Skeletal muscle satellite cell (primary cell): ENCODE data around the gene FRMD1.

Experiments
- H3K27me3 ChIP-seq: 2 replicates; pipeline ENCODE4 v1.7.0; 2013; ENCODE audit warnings: low read length; ENCODE audit not compliant: control insufficient read depth, insufficient read depth
- H3K36me3 ChIP-seq: 2 replicates; pipeline ENCODE4 v1.7.0; 2013; ENCODE audit warnings: mild to moderate bottlenecking, control low read depth, low read length; ENCODE audit not compliant: insufficient read depth
- H3K4me1 ChIP-seq: 2 replicates; pipeline ENCODE4 v1.7.0; 2013; ENCODE audit warnings: low read length; ENCODE audit not compliant: control insufficient read depth, insufficient read depth
- H3K4me2 ChIP-seq: 2 replicates; pipeline ENCODE4 v1.7.0; 2013; ENCODE audit warnings: mild to moderate bottlenecking, low read length
- H3K4me3 ChIP-seq: 2 replicates; pipeline ENCODE4 v1.7.0; 2013; ENCODE audit warnings: low read length
- H3K9ac ChIP-seq: 2 replicates; pipeline ENCODE4 v1.7.0; 2013; ENCODE audit warnings: mild to moderate bottlenecking, low read depth, low read length, moderate library complexity
- H3K9me3 ChIP-seq: replicated peaks from 2 replicates; pipeline ENCODE4 v1.7.0; 2013; ENCODE audit warnings: mild to moderate bottlenecking, control low read depth, low read length

FRMD1 gene

GRCh38 chr6:168055696-168056489 lies 23.1 kb downstream of the FRMD1 start:
- H3K36me3 ChIP-seq: no peaks in the 10 kb centered on the region
- H3K4me3 ChIP-seq: no peak overlapping the region
- no peak overlapping the region for H3K4me2 ChIP-seq
- no peak overlapping the region for H3K9ac ChIP-seq
- peaks cover 8% of the 10 kb centered on the region for H3K9me3 ChIP-seq
- no peaks in the 10 kb centered on the region for H3K4me1 ChIP-seq
- H3K27me3 ChIP-seq: no peaks in the 10 kb centered on the region

- no peak overlapping the region for H3K9ac ChIP-seq
- H3K4me2 ChIP-seq: no peak overlapping the region
- H3K27me3 ChIP-seq: no peaks in the 10 kb centered on the region
- H3K9me3 ChIP-seq: peaks cover 8% of the 10 kb centered on the region
- H3K4me1 ChIP-seq: no peaks in the 10 kb centered on the region
- H3K36me3 ChIP-seq: no peaks in the 10 kb centered on the region
- no peak overlapping the region for H3K4me3 ChIP-seq
Measured at GRCh38 chr6:168054765-168055560, 24.0 kb downstream of the FRMD1 start.

GRCh38 chr6:168053957-168054471 lies 25.0 kb downstream of the FRMD1 start:
- Histone ChIP-seq H3K9me3 (peaks cover 2% of the 10 kb centered on the region), H3K36me3 (no peaks in the 10 kb centered on the region), H3K4me3 (no peak overlapping the region), H3K27me3 (no peaks in the 10 kb centered on the region), H3K4me1 (no peaks in the 10 kb centered on the region), H3K9ac (no peak overlapping the region), H3K4me2 (no peak overlapping the region)

- no peak overlapping the region for H3K9ac ChIP-seq
- H3K27me3 ChIP-seq: no peaks in the 10 kb centered on the region
- no peaks in the 10 kb centered on the region for H3K4me1 ChIP-seq
- no peaks in the 10 kb centered on the region for H3K36me3 ChIP-seq
- no peaks in the 10 kb centered on the region for H3K9me3 ChIP-seq
- no peak overlapping the region for H3K4me3 ChIP-seq
- no peak overlapping the region for H3K4me2 ChIP-seq
Measured at GRCh38 chr6:168053086-168053956, 25.7 kb downstream of the FRMD1 start.

- Histone ChIP-seq H3K27me3 (peaks cover 2% of the 10 kb centered on the region), H3K9me3 (no peaks in the 10 kb centered on the region), H3K9ac (no peak overlapping the region), H3K36me3 (no peaks in the 10 kb centered on the region), H3K4me1 (no peaks in the 10 kb centered on the region), H3K4me3 (no peak overlapping the region), H3K4me2 (no peak overlapping the region)
Measured at GRCh38 chr6:168052291-168052891, 26.6 kb downstream of the FRMD1 start.

GRCh38 chr6:168051648-168052047 lies 27.4 kb downstream of the FRMD1 start:
- H3K36me3 ChIP-seq: no peaks in the 10 kb centered on the region
- H3K4me1 ChIP-seq: no peaks in the 10 kb centered on the region
- no peak overlapping the region for H3K9ac ChIP-seq
- no peaks in the 10 kb centered on the region for H3K9me3 ChIP-seq
- H3K4me2 ChIP-seq: no peak overlapping the region
- peaks cover 2% of the 10 kb centered on the region for H3K27me3 ChIP-seq
- no peak overlapping the region for H3K4me3 ChIP-seq

- no peak overlapping the region for H3K9ac ChIP-seq
- no peaks in the 10 kb centered on the region for H3K4me1 ChIP-seq
- peaks cover 2% of the 10 kb centered on the region for H3K27me3 ChIP-seq
- H3K9me3 ChIP-seq: no peaks in the 10 kb centered on the region
- H3K36me3 ChIP-seq: no peaks in the 10 kb centered on the region
- no peak overlapping the region for H3K4me3 ChIP-seq
- no peak overlapping the region for H3K4me2 ChIP-seq
Measured at GRCh38 chr6:168050881-168051586, 28.0 kb downstream of the FRMD1 start.

GRCh38 chr6:168050225-168050880 lies 28.7 kb downstream of the FRMD1 start:
- H3K9me3 ChIP-seq: no peaks in the 10 kb centered on the region
- no peak overlapping the region for H3K4me3 ChIP-seq
- H3K27me3 ChIP-seq: peaks cover 2% of the 10 kb centered on the region
- H3K4me1 ChIP-seq: no peaks in the 10 kb centered on the region
- H3K4me2 ChIP-seq: no peak overlapping the region
- no peak overlapping the region for H3K9ac ChIP-seq
- no peaks in the 10 kb centered on the region for H3K36me3 ChIP-seq

- H3K36me3 ChIP-seq: no peaks in the 10 kb centered on the region
- H3K4me2 ChIP-seq: no peak overlapping the region
- H3K9ac ChIP-seq: no peak overlapping the region
- no peak overlapping the region for H3K4me3 ChIP-seq
- H3K4me1 ChIP-seq: no peaks in the 10 kb centered on the region
- H3K27me3 ChIP-seq: peaks cover 2% of the 10 kb centered on the region
- H3K9me3 ChIP-seq: no peaks in the 10 kb centered on the region
Measured at GRCh38 chr6:168049706-168050224, 29.2 kb downstream of the FRMD1 start.

- no peaks in the 10 kb centered on the region for H3K9me3 ChIP-seq
- H3K27me3 ChIP-seq: peaks cover 2% of the 10 kb centered on the region
- H3K4me3 ChIP-seq: no peak overlapping the region
- H3K9ac ChIP-seq: no peak overlapping the region
- no peak overlapping the region for H3K4me2 ChIP-seq
- no peaks in the 10 kb centered on the region for H3K4me1 ChIP-seq
- H3K36me3 ChIP-seq: no peaks in the 10 kb centered on the region
Measured at GRCh38 chr6:168049277-168049676, 29.7 kb downstream of the FRMD1 start.
